Measurements from ENCODE around the gene TRIM7.

DNA sequence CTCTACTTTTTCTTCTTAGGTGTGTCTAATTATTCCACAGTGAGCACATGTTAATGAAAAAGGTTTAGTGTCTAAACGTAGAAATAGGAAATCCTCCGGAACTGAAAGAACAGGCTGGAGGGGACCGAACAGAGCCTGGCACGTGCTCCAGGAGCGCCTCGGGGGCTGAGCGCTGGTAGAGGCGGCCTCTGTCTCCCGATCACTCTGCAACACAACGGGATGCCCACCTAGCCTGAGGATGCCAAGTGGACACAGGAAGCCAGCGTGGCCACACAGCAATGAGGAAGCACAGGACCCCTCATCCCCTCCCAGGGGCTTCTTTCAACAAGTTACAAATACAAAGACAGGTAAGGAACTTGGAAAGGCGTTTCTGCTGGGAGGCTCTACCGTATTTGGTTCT is 19.4 kb downstream of the TRIM7 start:
- no peak for TF ChIP-seq EZH2phosphoT487 (IDR thresholded peaks at IDR 0.05; ENCODE audit: insufficient read depth, low read depth)
- no peak for TF ChIP-seq EZH2 (IDR thresholded peaks at IDR 0.05; ENCODE audit: insufficient read depth, poor library complexity, severe bottlenecking)
